GM21619 (cell line): ENCODE results near the gene WDTC1.

Source experiments
- ATAC-seq: cut with Tn5 transposase; IDR thresholded peaks from one replicate; pipeline ENCODE4 v1.9.1; 2021; ENCODE audit not compliant: unreplicated experiment

The WDTC1 gene

DNA sequence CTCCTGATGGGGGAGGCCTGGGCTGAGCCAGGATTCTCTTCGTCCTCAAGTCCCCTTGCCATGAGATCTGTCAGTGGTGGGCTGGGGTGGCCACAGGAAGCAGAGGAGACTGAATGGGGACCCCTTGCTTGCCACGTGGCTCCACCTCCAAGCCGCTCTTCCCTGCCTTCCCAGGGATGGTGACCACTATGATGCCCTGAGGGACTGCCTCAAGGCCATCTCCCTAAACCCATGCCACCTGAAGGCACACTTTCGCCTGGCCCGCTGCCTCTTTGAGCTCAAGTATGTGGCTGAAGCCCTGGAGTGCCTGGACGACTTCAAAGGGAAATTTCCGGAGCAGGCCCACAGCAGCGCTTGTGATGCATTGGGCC, 66.6 kb downstream of the WDTC1 start:
- no peak for ATAC-seq

DNA sequence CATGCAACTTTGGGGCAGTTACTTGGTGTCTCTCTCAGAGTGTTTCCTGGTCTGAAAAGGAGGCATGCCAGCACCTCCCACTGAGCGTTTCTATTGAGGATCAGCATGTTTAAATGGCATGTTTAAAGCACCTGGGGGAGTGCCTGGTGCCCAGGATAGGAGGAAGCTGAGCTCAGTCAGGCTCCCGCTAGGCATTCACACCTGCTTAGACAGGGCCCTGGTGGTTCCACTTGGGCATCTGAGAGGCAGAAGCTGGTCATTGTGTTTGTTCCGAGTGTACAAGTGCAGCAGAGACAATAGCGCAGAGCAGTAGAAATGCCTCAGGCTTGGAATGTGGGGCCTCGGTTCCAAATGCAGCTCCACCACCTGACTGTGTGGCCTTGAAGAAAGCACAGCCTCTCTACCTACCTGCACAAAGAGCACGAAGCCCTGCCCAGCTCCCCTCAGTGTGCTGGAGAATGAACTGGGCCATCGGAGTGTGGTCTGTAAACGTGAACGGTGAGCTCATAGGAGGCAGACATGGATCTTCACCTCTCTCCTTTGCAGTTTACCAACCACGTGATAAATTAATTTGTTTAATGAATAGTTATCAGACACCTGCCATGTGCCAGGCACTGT, 67.3 kb downstream of the WDTC1 start:
- no peak for ATAC-seq

GRCh38 chr1:27302612-27303011, 68.2 kb downstream of the WDTC1 start:
- ATAC-seq: no peak

GRCh38 chr1:27303509-27303908, 69.1 kb downstream of the WDTC1 start:
- ATAC-seq: no peak

DNA sequence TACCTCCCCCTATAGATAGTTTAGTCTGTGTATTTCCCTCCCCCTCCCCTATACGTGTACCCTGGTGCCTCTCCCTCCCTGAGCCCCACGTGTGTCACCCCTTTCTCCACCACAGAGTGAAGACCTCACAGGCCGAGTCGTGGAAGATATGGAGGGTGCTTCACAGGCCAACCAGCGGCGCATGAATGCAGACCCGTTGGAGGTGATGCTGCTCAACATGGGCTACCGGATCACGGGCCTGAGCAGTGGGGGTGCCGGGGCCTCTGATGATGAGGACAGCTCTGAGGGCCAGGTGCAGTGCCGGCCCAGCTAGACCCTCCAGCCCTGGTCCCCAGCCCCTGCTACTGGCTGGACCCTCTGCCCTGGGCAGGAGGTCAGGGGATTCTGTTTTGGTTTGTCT, 71.6 kb downstream of the WDTC1 start:
- no peak for ATAC-seq

GRCh38 chr1:27306892-27307761, 72.7 kb downstream of the WDTC1 start:
- ATAC-seq: no peak

DNA sequence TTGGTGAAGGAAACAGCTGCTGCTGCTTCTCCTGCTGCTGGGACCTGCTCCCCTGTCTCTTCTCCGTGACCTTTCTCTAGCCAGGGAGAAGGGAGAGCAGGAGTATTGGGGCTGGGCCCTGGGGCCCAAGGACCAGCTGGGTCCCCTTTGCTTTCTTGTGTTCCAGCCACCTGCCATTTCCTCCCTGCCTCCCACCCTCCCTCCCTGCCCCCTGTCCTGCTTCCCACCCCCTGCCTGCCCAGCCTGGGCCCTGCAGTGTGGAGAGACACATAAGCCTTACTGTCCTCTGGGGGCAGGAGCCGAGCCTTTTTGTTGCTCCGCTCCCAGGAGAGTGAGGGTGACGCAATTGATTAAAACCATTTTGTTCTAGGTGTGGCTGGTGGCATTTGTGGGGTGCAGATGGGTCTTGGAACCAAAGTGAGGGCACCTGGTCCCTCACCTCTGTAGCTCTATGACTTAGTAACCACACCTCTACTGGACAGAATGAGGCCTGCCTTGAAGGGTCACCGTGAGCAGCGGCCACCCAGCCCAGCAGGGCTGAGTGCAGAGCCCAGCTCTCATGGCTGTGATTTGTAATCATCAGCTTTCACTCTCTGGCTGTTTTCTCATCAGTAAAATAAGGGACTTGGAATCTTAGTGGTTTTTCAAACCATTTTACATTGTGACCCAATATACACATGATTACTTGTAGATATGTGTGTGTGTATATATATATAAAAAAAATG, 73.6 kb downstream of the WDTC1 start:
- ATAC-seq: no peak

- ATAC-seq: no peak
Measured at GRCh38 chr1:27314169-27314568, 79.7 kb downstream of the WDTC1 start.

DNA sequence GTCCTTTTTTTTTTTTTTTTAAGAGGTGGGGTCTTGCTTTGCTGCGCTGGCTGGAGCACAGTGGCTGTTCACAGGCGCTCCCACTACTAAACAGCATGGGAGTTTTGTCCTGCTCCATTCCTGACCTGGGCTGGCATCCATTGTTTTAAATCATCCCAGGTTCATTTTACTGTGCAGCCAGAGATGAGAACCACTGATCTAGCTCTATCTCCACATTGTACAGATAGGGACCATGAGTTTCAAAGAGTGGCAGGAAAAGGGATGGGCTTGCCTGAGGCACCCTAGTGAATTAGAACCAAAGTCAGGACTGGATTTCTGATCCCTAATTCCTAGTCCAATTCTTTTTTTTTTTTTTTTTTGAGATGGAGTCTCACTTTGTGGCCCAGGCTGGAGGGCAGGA, 80.3 kb downstream of the WDTC1 start:
- ATAC-seq: no peak

DNA sequence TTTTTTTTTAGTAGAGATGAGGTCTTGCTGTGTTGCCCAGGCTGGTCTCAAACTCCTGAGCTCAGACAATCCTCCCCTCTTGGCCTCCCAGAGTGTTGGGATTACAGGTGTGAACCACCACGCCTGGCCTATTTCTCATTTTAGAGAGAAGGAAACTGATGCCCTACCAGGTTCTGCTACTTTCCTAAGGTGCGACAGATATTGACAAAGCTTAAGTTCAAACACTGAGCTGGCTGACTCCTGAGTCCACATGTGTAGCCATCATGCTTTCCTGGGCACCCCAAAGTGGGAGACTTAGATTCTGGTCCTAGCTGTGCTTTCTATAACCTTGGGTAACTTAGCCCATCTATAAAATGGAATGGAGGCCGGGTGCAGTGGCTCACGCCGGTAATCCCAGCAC, 82.4 kb downstream of the WDTC1 start:
- no peak for ATAC-seq

GRCh38 chr1:27318136-27318535, 83.7 kb downstream of the WDTC1 start:
- ATAC-seq: no peak

DNA sequence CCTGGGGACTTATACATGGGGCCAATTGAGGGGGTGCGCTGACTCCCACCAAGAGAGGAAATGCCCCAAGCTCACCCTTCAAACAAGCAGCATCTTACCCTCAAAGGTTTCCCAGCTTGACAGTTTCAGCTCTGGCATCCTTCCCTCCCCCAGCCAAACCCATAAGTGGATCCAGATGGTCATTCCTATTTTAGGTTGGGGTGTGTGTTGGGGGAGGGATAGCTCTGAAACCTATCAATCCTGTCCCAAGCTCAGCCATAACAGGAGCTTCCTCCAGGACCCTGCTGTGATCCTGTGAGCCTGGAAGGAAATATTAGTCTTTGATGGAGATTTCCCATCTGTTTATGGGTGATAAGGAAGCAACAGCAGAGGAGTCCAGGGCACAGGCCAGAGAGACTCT, 84.2 kb downstream of the WDTC1 start:
- ATAC-seq: no peak

GRCh38 chr1:27321813-27322568, 87.6 kb downstream of the WDTC1 start, which contains the start of gene TMEM222:
Gene TMEM222, plus strand, starts transcription at chr1:27322163. Its CDS starts 35 bp downstream, at chr1:27322198.
- ATAC-seq: peak; percentile 91

DNA sequence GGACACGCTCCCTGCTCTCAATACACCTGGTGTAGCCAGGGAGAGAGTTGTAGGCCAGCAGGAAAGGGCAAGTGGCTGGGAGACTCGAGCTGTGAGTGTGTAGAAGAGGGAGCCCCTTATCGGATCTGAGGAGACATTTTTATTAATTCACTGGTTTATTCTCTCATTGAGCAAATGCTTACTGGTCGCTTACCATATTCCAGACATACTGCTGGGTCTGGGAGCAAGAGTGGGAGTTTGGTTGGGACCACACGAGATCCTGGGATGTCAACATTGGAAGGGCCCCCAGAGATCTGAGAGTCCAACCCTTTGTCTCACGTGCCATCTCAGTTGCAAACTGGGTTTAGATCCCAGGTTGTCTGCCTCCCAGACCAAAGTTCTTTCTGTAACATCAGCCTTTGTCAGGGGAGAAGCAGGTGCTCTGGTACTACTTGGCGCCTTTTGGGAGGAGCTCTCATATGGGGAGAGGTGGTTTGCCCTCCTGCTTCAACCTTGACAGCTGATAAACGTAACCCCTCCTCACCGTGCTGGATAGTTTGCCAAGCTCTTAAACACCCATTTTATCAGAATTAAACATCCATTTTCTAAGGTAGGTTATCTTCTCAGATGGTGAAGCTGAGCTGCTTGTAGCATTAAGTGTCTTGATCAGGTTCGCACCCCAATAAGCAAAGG, 88.3 kb downstream of the WDTC1 start:
- no peak for ATAC-seq

- ATAC-seq: no peak
Measured at GRCh38 chr1:27325286-27325685, 90.9 kb downstream of the WDTC1 start.

- no peak for ATAC-seq
Measured at GRCh38 chr1:27327964-27328363, 93.5 kb downstream of the WDTC1 start.

GRCh38 chr1:27330786-27331185, 96.4 kb downstream of the WDTC1 start:
- no peak for ATAC-seq

DNA sequence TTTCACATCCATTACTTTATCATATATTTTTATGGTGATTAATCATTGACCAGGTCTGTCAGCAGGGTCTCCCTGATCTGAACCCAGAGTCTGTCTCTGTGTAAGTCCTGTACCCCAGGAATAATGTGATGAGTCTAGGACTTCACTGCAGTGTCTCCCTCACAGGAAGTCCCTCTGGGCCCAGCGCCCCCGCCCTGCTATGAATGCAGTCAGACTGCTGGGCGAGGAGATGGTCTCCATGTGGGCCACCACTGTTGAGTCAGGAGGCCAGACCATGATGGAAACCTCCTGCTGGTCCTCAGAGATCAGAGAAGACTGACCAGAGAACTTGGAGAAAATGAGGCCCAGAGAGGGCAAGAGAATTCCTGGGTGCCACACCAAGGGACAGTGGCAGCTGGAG, 97.0 kb downstream of the WDTC1 start:
- no peak for ATAC-seq

GRCh38 chr1:27331922-27332321, 97.5 kb downstream of the WDTC1 start:
- ATAC-seq: no peak

- ATAC-seq: no peak
Measured at GRCh38 chr1:27332536-27333281, 98.3 kb downstream of the WDTC1 start.
